Activated CD8-positive, alpha-beta T cell treated with anti-CD3 and anti-CD28 coated beads for 36 hours (primary cell): ENCODE data around the gene ATP8B3. TPM values are rescaled to one million over a fixed set of nuclear protein-coding genes. Genes with fewer than 3 reads are reported as not detected.

Experiments
- ATAC-seq: fragments of 200-7000 bp; cut with Tn5 transposase; one replicate; pipeline ENCODE4 v1.10.0; 2021; ENCODE audit warnings: mild to moderate bottlenecking, moderate library complexity
- CTCF ChIA-PET: fragments of 350-600 bp; sonication (Branson Sonifier 250); formaldehyde crosslinking; loops from one replicate; lab custom pipeline; 2021; ENCODE audit warnings: antibody characterized with exemption; lab: Charles Lee
- POLR2A ChIA-PET: fragments of 350-600 bp; sonication (Branson Sonifier 250); formaldehyde crosslinking; loops from one replicate; lab custom pipeline; 2021; ENCODE audit warnings: antibody characterized with exemption; lab: Charles Lee
- DNase-seq: peaks from one replicate; pipeline ENCODE4 v3.0.0-alpha.2; 2020
- H3K27ac Mint-ChIP-seq: one replicate; pipeline ENCODE4 v1.8.0; 2021; ENCODE audit warnings: mild to moderate bottlenecking, mixed read lengths
- H3K27me3 Mint-ChIP-seq: one replicate; pipeline ENCODE4 v1.8.0; 2021; ENCODE audit warnings: mixed read lengths
- H3K36me3 Mint-ChIP-seq: one replicate; pipeline ENCODE4 v1.8.0; 2021; ENCODE audit warnings: low read depth, mixed read lengths
- H3K4me1 Mint-ChIP-seq: one replicate; pipeline ENCODE4 v1.8.0; 2021; ENCODE audit warnings: low read depth, mixed read lengths
- H3K4me3 Mint-ChIP-seq: one replicate; pipeline ENCODE4 v1.8.0; 2021; ENCODE audit warnings: mild to moderate bottlenecking, moderate library complexity, mixed read lengths
- H3K9me3 Mint-ChIP-seq: one replicate; pipeline ENCODE4 v1.8.0; 2021; ENCODE audit warnings: mixed read lengths
- CTCF ChIP-seq: fragments of 200-600 bp; IDR thresholded peaks from one replicate; pipeline ENCODE4 v1.8.0; 2022; ENCODE audit warnings: antibody characterized with exemption, mild to moderate bottlenecking
- intact Hi-C: fragments of 100-400 bp; cut with micrococcal nuclease; formaldehyde crosslinking; loops from one replicate; pipeline ENCODE4 v1.10.0; 2022
- total RNA-seq, 2 experiments: library from RNA; stranded (reverse); gene quantifications; one replicate each; pipeline ENCODE4 v1.2.3, GENCODE V29; 2021

ATP8B3 gene
- total RNA-seq, 2 experiments from 2014 or later, result 5.8 to 8.2 TPM

- CTCF ChIA-PET, result interaction anchor here (0.8 to 3.8 kb wide), 9 partner anchors 9 to 424 kb away, joined by 3 to 57 read pairs (median 6); no protein-coding TSS in a partner anchor
- no peak for DNase-seq
- Mint-ChIP-seq H3K36me3 (peaks cover 2% of the 10 kb centered on the region), H3K27me3 (no peaks in the 10 kb centered on the region), H3K4me3 (no peak overlapping the region), H3K4me1 (peaks cover 23% of the 10 kb centered on the region), H3K9me3 (no peaks in the 10 kb centered on the region), H3K27ac (no peak overlapping the region)
- TF ChIP-seq CTCF, result no peak
- POLR2A ChIA-PET, result interaction anchor here (1.0 to 3.7 kb wide), 3 partner anchors 9 to 21 kb away, joined by 3 to 16 read pairs (median 3); no protein-coding TSS in a partner anchor
- intact Hi-C loops, result no loop called here
- no peak for ATAC-seq
Measured at GRCh38 chr19:1837222-1837565, 25.1 kb upstream of the ATP8B3 start.

- ChIA-PET POLR2A (interaction anchor here (1.0 to 3.7 kb wide), 3 partner anchors 10 to 22 kb away, joined by 3 to 16 read pairs (median 3); no protein-coding TSS in a partner anchor), CTCF (interaction anchor here (1.9 to 3.8 kb wide), 5 partner anchors 9 to 38 kb away, joined by 6 to 57 read pairs (median 19); no protein-coding TSS in a partner anchor)
- no peak for DNase-seq
- Mint-ChIP-seq H3K4me3 (no peak overlapping the region), H3K9me3 (no peaks in the 10 kb centered on the region), H3K36me3 (peaks cover 2% of the 10 kb centered on the region), H3K27ac (no peak overlapping the region), H3K4me1 (peaks cover 17% of the 10 kb centered on the region), H3K27me3 (no peaks in the 10 kb centered on the region)
- no peak for TF ChIP-seq CTCF
- intact Hi-C loops, result no loop called here
- ATAC-seq, result no peak
Measured at GRCh38 chr19:1836458-1837221, 24.6 kb upstream of the ATP8B3 start.

GRCh38 chr19:1833540-1833939 lies 21.5 kb upstream of the ATP8B3 start:
- H3K36me3 Mint-ChIP-seq, result peaks cover 1% of the 10 kb centered on the region
- ATAC-seq (no peak), DNase-seq (no peak)
- H3K27me3 Mint-ChIP-seq, result no peaks in the 10 kb centered on the region
- CTCF ChIA-PET, result no interaction called here
- no peak overlapping the region for H3K4me3 Mint-ChIP-seq
- intact Hi-C loops, result no loop called here
- POLR2A ChIA-PET, result no interaction called here
- peaks cover 7% of the 10 kb centered on the region for H3K4me1 Mint-ChIP-seq
- H3K9me3 Mint-ChIP-seq, result no peaks in the 10 kb centered on the region
- TF ChIP-seq CTCF, result no peak
- H3K27ac Mint-ChIP-seq, result no peak overlapping the region

- ATAC-seq, result no peak
- no peak for TF ChIP-seq CTCF
- Mint-ChIP-seq H3K36me3 (peaks cover 1% of the 10 kb centered on the region), H3K4me1 (peaks cover 3% of the 10 kb centered on the region), H3K27me3 (no peaks in the 10 kb centered on the region), H3K27ac (no peak overlapping the region), H3K4me3 (no peak overlapping the region), H3K9me3 (no peaks in the 10 kb centered on the region)
- POLR2A ChIA-PET, result no interaction called here
- DNase-seq, result no peak
- intact Hi-C loops, result no loop called here
- CTCF ChIA-PET, result no interaction called here
Measured at GRCh38 chr19:1832046-1832663, 20.1 kb upstream of the ATP8B3 start.

GRCh38 chr19:1830978-1831377 lies 18.9 kb upstream of the ATP8B3 start:
- TF ChIP-seq CTCF, result no peak
- Mint-ChIP-seq H3K36me3 (peaks cover 3% of the 10 kb centered on the region), H3K27ac (no peak overlapping the region), H3K27me3 (no peaks in the 10 kb centered on the region), H3K9me3 (no peaks in the 10 kb centered on the region), H3K4me3 (no peak overlapping the region), H3K4me1 (peaks cover 2% of the 10 kb centered on the region)
- DNase-seq, result no peak
- ATAC-seq, result no peak
- POLR2A ChIA-PET, result interaction anchor here (0.7 to 1.0 kb wide), 2 partner anchors 8 to 12 kb away, joined by 3 read pairs; no protein-coding TSS in a partner anchor
- CTCF ChIA-PET, result interaction anchor here (1.1 kb wide), 1 partner anchor 37 kb away, joined by 4 read pairs; no protein-coding TSS in a partner anchor
- intact Hi-C loops, result no loop called here
